ENCODE results near the gene RSAD1.

DNA sequence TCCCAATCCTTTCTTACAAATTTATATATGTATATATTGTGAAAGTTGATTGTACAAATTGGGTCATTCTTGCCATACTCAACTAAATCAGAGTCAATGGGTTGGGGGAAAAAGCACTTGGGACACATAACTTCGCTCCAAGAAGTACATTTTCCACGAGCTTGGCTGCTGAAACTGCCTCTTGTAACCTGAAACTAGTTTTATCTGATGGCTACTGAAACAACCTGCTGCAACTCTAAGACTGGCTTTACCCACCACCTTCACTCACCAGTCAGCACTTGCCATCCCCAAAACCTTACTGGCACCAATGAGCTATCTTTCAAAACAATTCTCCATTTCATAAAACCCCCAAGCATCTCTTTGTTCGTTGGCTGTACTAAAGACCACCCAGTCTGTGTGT is 15.1 kb downstream of the RSAD1 start:
- TF ChIP-seq, protein P1, sequence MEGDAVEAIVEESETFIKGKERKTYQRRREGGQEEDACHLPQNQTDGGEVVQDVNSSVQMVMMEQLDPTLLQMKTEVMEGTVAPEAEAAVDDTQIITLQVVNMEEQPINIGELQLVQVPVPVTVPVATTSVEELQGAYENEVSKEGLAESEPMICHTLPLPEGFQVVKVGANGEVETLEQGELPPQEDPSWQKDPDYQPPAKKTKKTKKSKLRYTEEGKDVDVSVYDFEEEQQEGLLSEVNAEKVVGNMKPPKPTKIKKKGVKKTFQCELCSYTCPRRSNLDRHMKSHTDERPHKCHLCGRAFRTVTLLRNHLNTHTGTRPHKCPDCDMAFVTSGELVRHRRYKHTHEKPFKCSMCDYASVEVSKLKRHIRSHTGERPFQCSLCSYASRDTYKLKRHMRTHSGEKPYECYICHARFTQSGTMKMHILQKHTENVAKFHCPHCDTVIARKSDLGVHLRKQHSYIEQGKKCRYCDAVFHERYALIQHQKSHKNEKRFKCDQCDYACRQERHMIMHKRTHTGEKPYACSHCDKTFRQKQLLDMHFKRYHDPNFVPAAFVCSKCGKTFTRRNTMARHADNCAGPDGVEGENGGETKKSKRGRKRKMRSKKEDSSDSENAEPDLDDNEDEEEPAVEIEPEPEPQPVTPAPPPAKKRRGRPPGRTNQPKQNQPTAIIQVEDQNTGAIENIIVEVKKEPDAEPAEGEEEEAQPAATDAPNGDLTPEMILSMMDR (IDR thresholded peaks at IDR 0.05; ENCODE audit: insufficient read depth, low read length, poor library complexity, severe bottlenecking), result no peak
- no peak for TF ChIP-seq EZH2phosphoT487 (conservative IDR thresholded peaks at IDR 0.05; ENCODE audit: low read length)
